ENCODE data around the gene LDAH.

LDAH gene

DNA sequence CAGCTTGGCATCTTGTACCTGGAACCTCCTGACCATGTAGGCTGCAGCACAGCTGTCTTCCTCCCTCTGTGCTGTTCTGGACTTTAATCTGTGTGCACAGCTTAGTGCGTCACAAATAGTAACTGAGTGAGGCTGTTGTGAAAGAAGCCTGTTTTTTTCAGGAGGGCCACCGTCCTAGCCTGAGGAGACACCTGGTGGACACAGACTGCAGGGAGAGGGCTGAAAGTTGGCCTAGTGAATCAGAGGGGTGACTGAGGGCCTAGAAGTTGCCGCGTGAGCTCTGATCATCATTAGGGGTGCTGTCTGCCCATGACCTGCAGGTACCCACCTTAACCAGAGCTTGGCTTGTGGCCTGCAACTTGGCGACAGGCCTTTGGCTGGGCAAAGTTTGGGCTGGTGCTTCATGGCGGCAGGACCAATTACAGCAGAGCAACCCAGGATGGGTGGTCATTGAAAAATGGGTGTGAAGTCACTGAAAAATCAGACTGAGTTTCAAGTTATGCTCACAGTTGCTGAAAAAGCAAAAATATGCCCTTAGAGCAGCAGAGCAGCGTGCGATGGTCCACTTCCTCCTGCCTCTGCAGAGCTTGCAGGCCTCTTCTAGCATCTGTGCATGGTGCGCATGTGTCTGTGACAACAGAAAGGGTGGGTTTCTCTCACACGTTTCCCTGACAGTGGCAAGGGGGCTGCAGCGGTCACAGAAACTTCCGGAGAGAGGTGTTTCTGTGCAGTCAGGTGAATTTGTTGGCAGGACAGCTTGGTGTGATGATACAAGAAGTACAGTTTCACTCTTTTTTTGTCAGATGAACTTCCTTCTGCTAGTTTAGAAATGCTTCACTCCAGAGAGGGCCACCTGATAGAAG lies 146.3 kb downstream of the LDAH start:
- TF ChIP-seq, protein P1, sequence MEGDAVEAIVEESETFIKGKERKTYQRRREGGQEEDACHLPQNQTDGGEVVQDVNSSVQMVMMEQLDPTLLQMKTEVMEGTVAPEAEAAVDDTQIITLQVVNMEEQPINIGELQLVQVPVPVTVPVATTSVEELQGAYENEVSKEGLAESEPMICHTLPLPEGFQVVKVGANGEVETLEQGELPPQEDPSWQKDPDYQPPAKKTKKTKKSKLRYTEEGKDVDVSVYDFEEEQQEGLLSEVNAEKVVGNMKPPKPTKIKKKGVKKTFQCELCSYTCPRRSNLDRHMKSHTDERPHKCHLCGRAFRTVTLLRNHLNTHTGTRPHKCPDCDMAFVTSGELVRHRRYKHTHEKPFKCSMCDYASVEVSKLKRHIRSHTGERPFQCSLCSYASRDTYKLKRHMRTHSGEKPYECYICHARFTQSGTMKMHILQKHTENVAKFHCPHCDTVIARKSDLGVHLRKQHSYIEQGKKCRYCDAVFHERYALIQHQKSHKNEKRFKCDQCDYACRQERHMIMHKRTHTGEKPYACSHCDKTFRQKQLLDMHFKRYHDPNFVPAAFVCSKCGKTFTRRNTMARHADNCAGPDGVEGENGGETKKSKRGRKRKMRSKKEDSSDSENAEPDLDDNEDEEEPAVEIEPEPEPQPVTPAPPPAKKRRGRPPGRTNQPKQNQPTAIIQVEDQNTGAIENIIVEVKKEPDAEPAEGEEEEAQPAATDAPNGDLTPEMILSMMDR (IDR thresholded peaks at IDR 0.05; ENCODE audit: borderline replicate concordance, insufficient read depth, low read depth, low read length) = peak; percentile 35; the same call in 1 of the 2 replicates
- H3K4me3 ChIP-seq (ENCODE audit: low read depth, low read length) = no peak overlapping the region

DNA sequence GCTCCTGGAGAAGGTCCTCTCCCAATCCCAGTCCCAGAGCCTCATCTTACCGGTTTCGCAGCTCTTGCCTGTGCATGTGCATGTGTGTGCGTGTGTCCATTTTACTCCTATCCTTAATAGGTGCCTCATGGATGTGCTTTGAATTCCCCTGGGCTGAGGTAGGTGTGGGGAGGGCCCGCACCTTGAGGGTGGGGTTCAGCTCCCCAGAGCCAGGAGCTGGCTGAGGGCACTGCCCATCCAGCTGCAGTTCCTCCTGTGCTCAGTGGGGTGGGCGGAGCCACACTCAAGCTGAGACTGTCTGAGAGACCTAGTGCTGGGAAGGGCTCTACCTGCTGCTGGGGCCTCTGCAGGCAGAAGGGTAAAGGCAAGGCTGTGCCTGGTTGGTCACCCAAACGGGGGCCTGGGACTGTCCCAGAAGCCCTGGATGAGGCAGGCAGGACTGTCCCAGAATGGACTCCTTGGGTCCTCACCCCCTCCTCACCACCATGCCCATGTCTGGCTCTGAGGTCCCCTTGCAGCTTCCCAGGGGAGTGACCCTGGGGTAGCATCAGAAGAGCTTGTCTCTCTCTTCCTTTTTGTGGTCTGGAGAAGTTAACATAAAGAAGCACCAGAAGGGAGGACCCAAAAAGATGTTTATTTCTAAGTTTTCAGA lies 147.1 kb downstream of the LDAH start:
- no peak overlapping the region for H3K4me3 ChIP-seq (ENCODE audit: low read depth, low read length)
- TF ChIP-seq, protein P1 (IDR thresholded peaks at IDR 0.05; ENCODE audit: borderline replicate concordance, insufficient read depth, low read depth, low read length) = peak; percentile 8; the same call in 1 of the 2 replicates

DNA sequence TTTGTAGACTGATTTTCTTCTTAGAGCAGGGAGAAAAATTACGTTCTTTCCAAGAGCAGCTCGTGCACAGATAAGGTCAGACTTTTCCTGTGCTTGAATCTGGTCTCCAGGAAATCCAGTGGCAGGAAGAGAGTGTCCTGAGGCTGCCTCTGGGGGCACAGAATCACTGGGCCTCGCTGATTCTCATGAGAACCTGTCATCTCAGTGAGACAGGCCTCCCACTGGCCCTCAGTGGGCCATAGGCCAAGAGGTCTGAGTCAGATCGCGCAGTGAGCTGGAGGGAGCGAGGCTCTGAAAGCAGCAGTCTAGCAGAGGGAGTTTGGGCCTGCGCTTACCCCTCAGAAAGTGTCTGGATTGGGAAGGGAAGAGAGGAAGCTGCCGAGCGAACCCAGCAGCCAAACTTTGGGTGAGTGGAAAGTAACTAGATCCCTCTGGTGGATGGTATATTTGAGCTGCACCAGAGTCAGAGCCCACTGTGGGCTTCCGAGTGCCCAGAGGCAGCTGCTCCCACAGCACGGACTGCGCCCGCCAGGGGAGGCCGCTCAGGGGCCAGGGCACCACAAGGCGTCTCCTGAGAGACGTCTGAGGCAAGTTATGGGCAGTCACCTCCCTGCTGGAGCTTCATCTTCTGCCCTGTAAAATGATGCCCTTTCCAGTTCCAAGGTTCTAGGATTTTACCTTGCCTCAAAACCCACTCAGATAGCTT lies 147.8 kb downstream of the LDAH start:
- TF ChIP-seq, protein P1 (IDR thresholded peaks at IDR 0.05; ENCODE audit: borderline replicate concordance, insufficient read depth, low read depth, low read length) = no peak

DNA sequence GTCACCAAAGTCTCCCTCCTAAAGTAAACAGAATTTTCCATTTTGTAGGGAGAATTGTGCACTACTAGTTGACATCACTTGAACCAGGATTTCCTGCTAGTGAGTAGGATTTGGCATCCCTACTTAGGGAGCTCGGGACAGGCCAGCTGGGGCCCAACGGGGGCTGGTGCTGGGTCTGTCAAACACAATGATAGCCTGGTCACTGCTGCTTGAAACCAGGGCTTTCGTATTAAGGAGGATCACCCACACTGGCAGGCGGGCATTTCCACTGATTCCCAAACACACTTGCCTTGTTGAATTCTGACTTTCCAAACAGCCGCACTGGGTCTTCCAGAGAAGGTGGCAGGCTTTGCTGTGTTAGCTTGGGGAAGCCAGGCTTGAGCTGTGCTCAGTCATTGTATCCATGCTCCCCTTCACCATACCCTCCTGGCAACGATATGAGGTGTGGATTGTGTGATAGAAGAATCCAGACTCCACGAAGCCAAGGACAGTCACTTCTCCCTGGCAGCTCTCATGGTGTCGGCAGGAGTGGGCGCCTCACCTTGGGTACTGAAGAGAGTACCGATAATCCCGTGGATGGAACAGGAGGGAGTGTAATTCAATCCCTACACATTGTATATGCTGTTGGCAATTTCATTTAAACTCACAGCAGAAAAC lies 148.5 kb downstream of the LDAH start:
- TF ChIP-seq, protein P1 (IDR thresholded peaks at IDR 0.05; ENCODE audit: borderline replicate concordance, insufficient read depth, low read depth, low read length) = no peak
- no peak overlapping the region for H3K4me3 ChIP-seq (ENCODE audit: low read depth, low read length)

More for the DNA sequence above, 147.8 kb downstream of the LDAH start:
- H3K4me3 ChIP-seq (ENCODE audit: low read depth, low read length) = no peak overlapping the region

DNA sequence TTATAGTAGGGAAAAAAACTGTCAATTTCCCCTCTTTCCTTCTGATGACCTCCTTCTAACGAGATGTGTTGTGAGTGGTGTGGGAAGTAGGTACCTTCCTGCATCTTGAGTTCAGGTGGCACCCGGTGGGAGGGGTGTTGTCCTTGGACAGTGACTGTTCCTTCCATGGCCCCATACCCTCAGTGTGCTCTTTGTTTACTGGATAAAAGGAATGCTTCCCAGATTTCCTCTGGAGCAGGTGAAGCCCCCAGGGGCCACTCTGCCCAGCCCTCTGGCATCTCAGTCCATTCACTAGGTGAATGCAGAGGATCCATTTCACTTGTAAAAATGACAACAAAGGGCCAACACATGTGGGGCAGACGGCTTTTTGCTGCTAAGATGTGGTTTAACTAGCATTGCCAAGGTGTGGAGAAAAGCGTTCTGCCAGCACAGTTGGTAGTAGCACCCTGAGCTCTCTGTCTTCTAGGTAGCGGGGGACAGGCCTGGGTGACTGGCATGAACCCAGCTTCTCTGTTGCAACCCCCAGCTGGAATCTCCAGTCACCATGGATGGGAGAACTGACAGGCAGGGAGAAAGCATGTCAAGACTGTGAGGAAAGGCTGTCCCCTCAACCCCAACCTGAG lies 149.1 kb downstream of the LDAH start:
- TF ChIP-seq, protein P1 (IDR thresholded peaks at IDR 0.05; ENCODE audit: borderline replicate concordance, insufficient read depth, low read depth, low read length) = no peak
- H3K4me3 ChIP-seq (ENCODE audit: low read depth, low read length) = no peak overlapping the region

DNA sequence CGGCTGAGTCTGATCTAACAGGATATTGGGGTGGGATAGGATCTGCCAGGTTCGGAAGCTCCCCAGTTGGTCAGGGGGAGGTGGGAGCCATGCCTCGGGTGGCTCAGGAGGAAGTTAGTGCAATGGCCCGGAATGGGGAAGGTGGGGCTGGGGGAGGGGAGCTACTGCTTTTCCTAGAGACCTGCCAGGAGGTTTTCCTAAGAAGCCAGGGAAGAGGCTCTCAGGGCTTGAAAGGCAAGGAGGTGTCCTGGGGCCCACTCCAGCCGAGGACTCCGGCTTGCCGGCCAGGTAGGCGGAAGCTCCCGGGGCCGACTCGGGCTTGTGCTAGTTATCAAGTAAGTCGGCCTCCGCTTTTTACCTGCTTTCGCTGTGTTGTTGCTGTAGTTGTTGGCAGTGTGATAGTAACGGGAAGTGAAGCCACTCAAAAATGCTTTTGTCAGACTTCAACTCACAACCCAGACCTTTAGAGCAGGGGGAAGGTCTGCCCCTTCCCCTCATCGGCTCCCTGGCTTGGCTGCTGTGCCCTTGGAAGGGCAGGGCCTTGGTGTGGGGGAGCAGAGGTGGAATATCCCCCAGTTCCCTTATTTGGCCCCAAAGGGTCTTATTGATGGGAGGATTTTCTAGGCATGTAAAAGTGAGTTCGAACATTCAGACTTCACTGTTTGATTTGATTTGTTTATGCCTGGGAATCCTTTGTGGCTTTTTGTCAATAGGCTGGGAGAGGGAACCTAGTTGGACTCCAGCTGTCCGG lies 150.5 kb downstream of the LDAH start:
- H3K4me3 ChIP-seq (ENCODE audit: low read depth, low read length) = no peak overlapping the region
- TF ChIP-seq, protein P1 (IDR thresholded peaks at IDR 0.05; ENCODE audit: borderline replicate concordance, insufficient read depth, low read depth, low read length) = no peak

Measured in GM12875 (cell line).